GM12873 (cell line): ENCODE results near the gene UBAP2.

Experiments used
- CTCF ChIP-seq: IDR thresholded peaks from 2 replicates; pipeline ENCODE4 v1.5.1; 2012; ENCODE audit warnings: low read depth, mild to moderate bottlenecking, moderate library complexity, low read length, control low read depth; ENCODE audit not compliant: insufficient read depth; ENCODE audit errors: missing control alignments

The UBAP2 gene

GRCh38 chr9:34027845-34028574 lies 20.7 kb downstream of the UBAP2 start:
- no peak for TF ChIP-seq CTCF

GRCh38 chr9:34025811-34026210 lies 22.9 kb downstream of the UBAP2 start:
- no peak for TF ChIP-seq CTCF

- no peak for TF ChIP-seq CTCF
Measured at GRCh38 chr9:34025062-34025461, 23.6 kb downstream of the UBAP2 start.

- TF ChIP-seq CTCF = no peak
Measured at GRCh38 chr9:34016149-34016548, 32.5 kb downstream of the UBAP2 start.

GRCh38 chr9:34010979-34011378 lies 37.7 kb downstream of the UBAP2 start:
- peak; percentile 36 for TF ChIP-seq CTCF

GRCh38 chr9:34001951-34002350 lies 46.7 kb downstream of the UBAP2 start:
- no peak for TF ChIP-seq CTCF

- TF ChIP-seq CTCF = no peak
Measured at GRCh38 chr9:34001298-34001697, 47.4 kb downstream of the UBAP2 start.
